ENCODE results near the gene RNF149. TPM values are rescaled to one million over a fixed set of nuclear protein-coding genes. Genes with fewer than 3 reads are reported as not detected.

The RNF149 gene
- total RNA-seq, 2 donors from 2014 or later: 30.9 to 50.8 TPM

DNA sequence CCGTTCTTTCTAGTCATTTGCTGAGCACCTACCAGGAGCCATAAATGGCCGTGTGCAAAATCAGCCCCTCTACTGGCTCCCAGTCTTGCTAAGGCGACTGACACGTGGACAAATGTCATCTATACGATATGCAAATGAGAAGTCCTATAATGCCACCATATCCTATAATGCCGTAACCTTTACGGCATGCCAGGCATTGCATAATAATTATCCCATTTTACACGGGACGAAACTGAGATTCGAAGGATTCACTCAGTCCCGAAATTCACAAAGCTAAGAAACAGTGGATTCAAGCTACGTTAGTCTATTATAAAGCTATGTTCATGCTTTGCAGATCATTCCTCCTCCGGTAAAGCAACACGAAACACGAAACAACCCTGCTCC is 34.1 kb upstream of the RNF149 start:
- DNase-seq (no peak), ATAC-seq (replicated peaks in 1 of 2) (no peak)
- peaks cover 15% of the 10 kb centered on the region for H3K4me1 Mint-ChIP-seq (ENCODE audit: low read depth)
- no peak overlapping the region for H3K4me3 Mint-ChIP-seq
- H3K36me3 Mint-ChIP-seq (ENCODE audit: insufficient read depth in 2 of 2): no peaks in the 10 kb centered on the region
- no peak overlapping the region for H3K27ac Mint-ChIP-seq
- no peaks in the 10 kb centered on the region for H3K9me3 Mint-ChIP-seq
- H3K27me3 Mint-ChIP-seq (ENCODE audit: low read depth): no peaks in the 10 kb centered on the region

- Mint-ChIP-seq H3K4me1 (ENCODE audit: low read depth) (peaks cover 15% of the 10 kb centered on the region), H3K36me3 (ENCODE audit: insufficient read depth in 2 of 2) (no peaks in the 10 kb centered on the region), H3K27ac (no peak overlapping the region)
Measured at GRCh38 chr2:101341901-101342624, 33.6 kb upstream of the RNF149 start.

GRCh38 chr2:101341421-101341820 is 32.9 kb upstream of the RNF149 start:
- H3K36me3 Mint-ChIP-seq (ENCODE audit: insufficient read depth in 2 of 2): no peaks in the 10 kb centered on the region
- ATAC-seq (replicated peaks in 1 of 2): peak; percentile 46 to 58
- peak overlapping the region; percentile 18 to 19 for H3K4me3 Mint-ChIP-seq
- H3K27ac Mint-ChIP-seq: no peak overlapping the region
- peaks cover 15% of the 10 kb centered on the region for H3K4me1 Mint-ChIP-seq (ENCODE audit: low read depth)
- H3K9me3 Mint-ChIP-seq: no peaks in the 10 kb centered on the region
- DNase-seq: peak; percentile 41 to 52
- no peaks in the 10 kb centered on the region for H3K27me3 Mint-ChIP-seq (ENCODE audit: low read depth)

More at GRCh38 chr2:101341901-101342624, 33.6 kb upstream of the RNF149 start:
- peak; percentile 60 to 62 for ATAC-seq (replicated peaks in 1 of 2)
- no peaks in the 10 kb centered on the region for H3K27me3 Mint-ChIP-seq (ENCODE audit: low read depth)
- peak; percentile 69 to 76 for DNase-seq
- no peaks in the 10 kb centered on the region for H3K9me3 Mint-ChIP-seq
- peak overlapping the region in 1 of 2 donors; percentile 19 for H3K4me3 Mint-ChIP-seq

DNA sequence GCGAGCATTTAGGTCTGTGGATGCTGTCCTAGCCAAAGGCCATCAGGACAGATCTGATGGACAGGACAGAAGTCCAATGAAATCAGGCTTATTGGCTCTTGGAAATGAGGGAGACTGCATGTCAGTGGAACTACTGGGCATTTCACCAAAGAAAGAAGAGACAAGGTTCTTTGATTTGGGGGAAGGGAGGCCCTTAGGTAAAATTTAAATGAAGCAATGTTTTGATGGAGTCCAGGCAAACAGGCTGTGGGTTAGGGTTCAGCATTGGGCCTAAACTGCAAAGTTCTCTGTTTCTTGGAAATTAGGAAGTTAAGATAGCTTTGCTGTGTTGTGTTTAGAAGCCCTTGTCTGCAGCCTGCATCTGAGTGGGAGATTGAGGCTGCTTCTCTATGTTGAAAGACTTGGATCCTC is 31.6 kb upstream of the RNF149 start:
- no peak for DNase-seq
- H3K4me3 Mint-ChIP-seq: no peak overlapping the region

GRCh38 chr2:101339266-101339880 is 30.9 kb upstream of the RNF149 start:
- DNase-seq (no peak), ATAC-seq (replicated peaks in 1 of 2) (no peak)
- Mint-ChIP-seq H3K4me3 (no peak overlapping the region), H3K27me3 (ENCODE audit: low read depth) (no peaks in the 10 kb centered on the region), H3K9me3 (no peaks in the 10 kb centered on the region), H3K4me1 (ENCODE audit: low read depth) (peaks cover 15% of the 10 kb centered on the region), H3K36me3 (ENCODE audit: insufficient read depth in 2 of 2) (no peaks in the 10 kb centered on the region), H3K27ac (no peak overlapping the region)

More for the DNA sequence above, 31.6 kb upstream of the RNF149 start:
- no peaks in the 10 kb centered on the region for H3K27me3 Mint-ChIP-seq (ENCODE audit: low read depth)
- H3K27ac Mint-ChIP-seq: no peak overlapping the region
- H3K4me1 Mint-ChIP-seq (ENCODE audit: low read depth): peaks cover 15% of the 10 kb centered on the region
- no peaks in the 10 kb centered on the region for H3K9me3 Mint-ChIP-seq
- no peaks in the 10 kb centered on the region for H3K36me3 Mint-ChIP-seq (ENCODE audit: insufficient read depth in 2 of 2)
- ATAC-seq (replicated peaks in 1 of 2): no peak

- H3K4me3 Mint-ChIP-seq: no peak overlapping the region
- H3K36me3 Mint-ChIP-seq (ENCODE audit: insufficient read depth in 2 of 2): no peaks in the 10 kb centered on the region
- DNase-seq (no peak), ATAC-seq (replicated peaks in 1 of 2) (no peak)
- no peak overlapping the region for H3K27ac Mint-ChIP-seq
- no peaks in the 10 kb centered on the region for H3K9me3 Mint-ChIP-seq
- H3K27me3 Mint-ChIP-seq (ENCODE audit: low read depth): no peaks in the 10 kb centered on the region
- peaks cover 24% of the 10 kb centered on the region for H3K4me1 Mint-ChIP-seq (ENCODE audit: low read depth)
Measured at GRCh38 chr2:101337877-101338276, 29.4 kb upstream of the RNF149 start.

DNA sequence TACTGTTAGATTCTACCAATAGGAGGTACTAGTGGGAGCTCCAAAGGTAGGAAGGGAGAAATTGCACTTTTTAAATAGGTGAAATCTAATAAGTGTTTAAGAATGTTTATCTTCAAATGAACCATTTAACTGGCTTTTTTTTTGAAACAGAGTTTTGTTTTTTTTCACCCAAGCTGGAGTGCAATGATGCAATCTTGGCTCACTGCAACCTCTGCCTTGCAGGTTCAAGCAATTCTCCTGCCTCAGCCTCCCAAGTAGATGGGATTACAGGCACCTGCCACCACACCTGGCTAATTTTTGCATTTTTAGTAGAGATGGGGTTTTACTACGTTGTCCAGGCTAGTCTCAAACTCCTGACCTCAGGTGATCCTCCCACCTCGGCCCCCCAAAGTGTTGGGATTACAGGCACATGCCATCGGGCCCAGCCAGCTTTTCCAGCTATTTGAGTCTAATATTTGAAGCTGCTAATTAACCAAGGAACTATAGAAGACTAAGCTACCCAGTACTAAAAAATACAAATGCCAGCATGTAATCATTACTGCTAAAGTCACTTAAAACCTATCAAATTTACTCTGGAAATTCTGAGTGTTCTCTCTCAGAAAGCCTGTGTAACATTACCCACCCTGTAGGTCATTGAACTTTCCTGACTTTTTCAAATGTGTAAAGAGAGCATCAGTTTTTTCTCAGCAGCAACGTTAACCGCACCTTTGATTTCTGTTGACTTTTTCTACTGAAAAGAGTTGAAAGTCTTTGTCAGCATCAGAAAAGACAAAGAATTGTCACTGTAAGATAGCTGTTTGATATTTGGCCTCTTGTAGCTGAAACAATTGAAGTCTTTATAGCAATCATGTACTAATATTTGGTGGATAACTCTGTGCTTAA is 24.6 kb upstream of the RNF149 start:
- ATAC-seq (replicated peaks in 1 of 2) (no peak), DNase-seq (no peak)
- H3K4me3 Mint-ChIP-seq: peak overlapping the region; percentile 10 to 17
- H3K27me3 Mint-ChIP-seq (ENCODE audit: low read depth): no peaks in the 10 kb centered on the region
- peaks cover 17% of the 10 kb centered on the region for H3K4me1 Mint-ChIP-seq (ENCODE audit: low read depth)
- no peaks in the 10 kb centered on the region for H3K36me3 Mint-ChIP-seq (ENCODE audit: insufficient read depth in 2 of 2)
- peak overlapping the region; percentile 33 for H3K27ac Mint-ChIP-seq
- no peaks in the 10 kb centered on the region for H3K9me3 Mint-ChIP-seq

DNA sequence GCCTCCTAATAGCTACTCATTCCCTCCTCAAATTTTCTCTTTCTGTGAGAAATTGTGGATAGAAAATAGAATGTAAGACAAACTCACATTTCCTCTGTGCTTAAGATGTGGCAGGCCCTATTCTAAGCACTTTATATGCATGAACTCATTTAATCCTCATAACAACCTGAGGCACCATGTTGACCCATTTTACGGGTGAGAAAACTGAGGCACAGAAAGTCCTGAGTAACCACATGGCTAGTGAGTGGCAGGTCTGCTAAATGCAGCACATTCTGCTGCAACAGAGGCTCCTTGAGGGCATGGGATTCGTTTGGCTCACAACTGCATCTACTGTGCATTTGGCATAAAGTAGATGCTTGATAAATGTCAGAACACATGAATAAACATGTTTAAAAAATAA is 22.7 kb upstream of the RNF149 start:
- no peaks in the 10 kb centered on the region for H3K36me3 Mint-ChIP-seq (ENCODE audit: insufficient read depth in 2 of 2)
- H3K4me3 Mint-ChIP-seq: peak overlapping the region; percentile 58 to 71
- peaks cover 17% of the 10 kb centered on the region for H3K4me1 Mint-ChIP-seq (ENCODE audit: low read depth)
- H3K27ac Mint-ChIP-seq: peak overlapping the region; percentile 26
- ATAC-seq (replicated peaks in 1 of 2) (no peak), DNase-seq (no peak)
- no peaks in the 10 kb centered on the region for H3K27me3 Mint-ChIP-seq (ENCODE audit: low read depth)
- no peaks in the 10 kb centered on the region for H3K9me3 Mint-ChIP-seq

- peak; percentile 36 to 51 for DNase-seq
- ATAC-seq (replicated peaks in 1 of 2): peak; percentile 52 to 63
- no peaks in the 10 kb centered on the region for H3K27me3 Mint-ChIP-seq (ENCODE audit: low read depth)
- peak overlapping the region; percentile 58 to 71 for H3K4me3 Mint-ChIP-seq
- H3K27ac Mint-ChIP-seq: peak overlapping the region; percentile 63
- H3K36me3 Mint-ChIP-seq (ENCODE audit: insufficient read depth in 2 of 2): no peaks in the 10 kb centered on the region
- no peaks in the 10 kb centered on the region for H3K9me3 Mint-ChIP-seq
- peaks cover 17% of the 10 kb centered on the region for H3K4me1 Mint-ChIP-seq (ENCODE audit: low read depth)
Measured at GRCh38 chr2:101330253-101330933, 21.9 kb upstream of the RNF149 start.

GRCh38 chr2:101329026-101329425 is 20.5 kb upstream of the RNF149 start:
- no peaks in the 10 kb centered on the region for H3K36me3 Mint-ChIP-seq (ENCODE audit: insufficient read depth in 2 of 2)
- DNase-seq (no peak), ATAC-seq (replicated peaks in 1 of 2) (peak in 1 of 2 donors; percentile 55)
- no peaks in the 10 kb centered on the region for H3K9me3 Mint-ChIP-seq
- no peaks in the 10 kb centered on the region for H3K27me3 Mint-ChIP-seq (ENCODE audit: low read depth)
- H3K27ac Mint-ChIP-seq: no peak overlapping the region
- H3K4me1 Mint-ChIP-seq (ENCODE audit: low read depth): peaks cover 17% of the 10 kb centered on the region
- H3K4me3 Mint-ChIP-seq: no peak overlapping the region

DNA sequence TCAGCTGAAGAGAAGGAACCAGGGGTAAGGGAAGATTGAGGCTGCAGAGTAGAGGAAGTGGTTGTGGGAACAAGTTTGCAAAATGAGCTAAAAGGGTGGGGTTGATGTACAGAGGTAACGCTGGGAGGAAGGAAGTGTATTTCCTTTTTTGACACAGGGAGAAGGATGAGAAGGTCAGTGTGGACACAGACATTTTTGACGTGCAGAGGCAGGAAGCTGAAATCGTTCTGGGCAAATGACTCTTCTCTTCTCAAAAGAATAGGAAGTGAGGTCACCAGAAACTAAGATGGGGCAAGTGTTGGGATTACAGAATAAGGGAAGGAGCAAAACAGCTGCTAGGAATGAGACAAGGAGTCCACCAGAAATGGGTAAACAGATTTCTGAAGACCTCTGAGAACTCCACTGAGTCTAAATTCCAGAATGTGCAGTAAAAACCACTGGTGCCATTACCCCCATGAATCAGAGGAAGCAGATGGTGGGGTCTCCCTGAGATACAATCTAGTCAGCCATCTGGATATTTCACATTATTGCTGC is 20.0 kb upstream of the RNF149 start:
- H3K9me3 Mint-ChIP-seq: no peaks in the 10 kb centered on the region
- H3K36me3 Mint-ChIP-seq (ENCODE audit: insufficient read depth in 2 of 2): no peaks in the 10 kb centered on the region
- H3K27ac Mint-ChIP-seq: no peak overlapping the region
- peaks cover 14% of the 10 kb centered on the region for H3K4me1 Mint-ChIP-seq (ENCODE audit: low read depth)
- H3K27me3 Mint-ChIP-seq (ENCODE audit: low read depth): no peaks in the 10 kb centered on the region
- no peak overlapping the region for H3K4me3 Mint-ChIP-seq
- DNase-seq: peak in 1 of 2 donors; percentile 34
- peak; percentile 67 to 86 for ATAC-seq (replicated peaks in 1 of 2)

- ATAC-seq (replicated peaks in 1 of 2): peak in 1 of 2 donors; percentile 24
- H3K27ac Mint-ChIP-seq: no peak overlapping the region
- H3K9me3 Mint-ChIP-seq: no peaks in the 10 kb centered on the region
- no peaks in the 10 kb centered on the region for H3K27me3 Mint-ChIP-seq (ENCODE audit: low read depth)
- no peak overlapping the region for H3K4me3 Mint-ChIP-seq
- no peak for DNase-seq
- no peaks in the 10 kb centered on the region for H3K36me3 Mint-ChIP-seq (ENCODE audit: insufficient read depth in 2 of 2)
- H3K4me1 Mint-ChIP-seq (ENCODE audit: low read depth): peaks cover 8% of the 10 kb centered on the region
Measured at GRCh38 chr2:101327863-101328394, 19.4 kb upstream of the RNF149 start.

Measured in activated T-cell treated with anti-CD3 and anti-CD28 coated beads, Interleukin-2, amount 50 U/mL, for 72 hours (primary cell).